ENCODE results near the gene CEP162.

DNA sequence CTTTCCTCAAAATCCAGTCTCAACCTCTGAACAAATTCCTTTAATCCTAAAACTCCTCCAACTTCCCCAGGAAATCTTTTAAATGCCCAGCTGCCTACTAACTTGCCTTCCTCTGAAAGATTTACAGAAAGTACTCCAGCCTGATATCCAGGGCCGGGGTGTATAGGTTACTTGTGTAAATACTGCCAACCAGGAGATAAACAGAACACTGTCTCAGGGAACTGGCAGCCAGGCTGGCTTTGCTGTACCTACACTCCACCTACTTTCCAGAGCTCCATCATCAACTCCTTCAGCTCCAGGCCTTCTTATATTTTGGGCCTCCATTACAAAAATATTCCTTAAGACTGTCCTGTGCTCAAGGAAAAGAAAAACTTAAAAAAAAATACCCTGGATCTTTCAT, 85.9 kb downstream of the CEP162 start:
- TF ChIP-seq YY1 (tag by site-specific recombination; IDR thresholded peaks at IDR 0.05) (no peak), ZBTB21 (tag by site-specific recombination; IDR thresholded peaks at IDR 0.05) (no peak), SP2 (tag by site-specific recombination; IDR thresholded peaks at IDR 0.05) (no peak), ZNF292 (tag by site-specific recombination; IDR thresholded peaks at IDR 0.05; ENCODE audit: borderline replicate concordance, low read depth) (no peak), OSR2 (tag by site-specific recombination; IDR thresholded peaks at IDR 0.05) (no peak), ZNF274 (IDR thresholded peaks at IDR 0.05; ENCODE audit: low read length) (no peak), ZNF274 (tag by site-specific recombination; IDR thresholded peaks at IDR 0.05; ENCODE audit: borderline replicate concordance) (no peak), ZNF596 (tag by site-specific recombination; IDR thresholded peaks at IDR 0.05) (no peak), TRIM28 (IDR thresholded peaks at IDR 0.05; ENCODE audit: borderline replicate concordance, low read length) (no peak)
- TF ChIP-seq, protein P1, sequence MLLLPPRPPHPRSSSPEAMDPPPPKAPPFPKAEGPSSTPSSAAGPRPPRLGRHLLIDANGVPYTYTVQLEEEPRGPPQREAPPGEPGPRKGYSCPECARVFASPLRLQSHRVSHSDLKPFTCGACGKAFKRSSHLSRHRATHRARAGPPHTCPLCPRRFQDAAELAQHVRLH (tag by site-specific recombination; IDR thresholded peaks at IDR 0.05) = no peak
- TF ChIP-seq, protein P2, sequence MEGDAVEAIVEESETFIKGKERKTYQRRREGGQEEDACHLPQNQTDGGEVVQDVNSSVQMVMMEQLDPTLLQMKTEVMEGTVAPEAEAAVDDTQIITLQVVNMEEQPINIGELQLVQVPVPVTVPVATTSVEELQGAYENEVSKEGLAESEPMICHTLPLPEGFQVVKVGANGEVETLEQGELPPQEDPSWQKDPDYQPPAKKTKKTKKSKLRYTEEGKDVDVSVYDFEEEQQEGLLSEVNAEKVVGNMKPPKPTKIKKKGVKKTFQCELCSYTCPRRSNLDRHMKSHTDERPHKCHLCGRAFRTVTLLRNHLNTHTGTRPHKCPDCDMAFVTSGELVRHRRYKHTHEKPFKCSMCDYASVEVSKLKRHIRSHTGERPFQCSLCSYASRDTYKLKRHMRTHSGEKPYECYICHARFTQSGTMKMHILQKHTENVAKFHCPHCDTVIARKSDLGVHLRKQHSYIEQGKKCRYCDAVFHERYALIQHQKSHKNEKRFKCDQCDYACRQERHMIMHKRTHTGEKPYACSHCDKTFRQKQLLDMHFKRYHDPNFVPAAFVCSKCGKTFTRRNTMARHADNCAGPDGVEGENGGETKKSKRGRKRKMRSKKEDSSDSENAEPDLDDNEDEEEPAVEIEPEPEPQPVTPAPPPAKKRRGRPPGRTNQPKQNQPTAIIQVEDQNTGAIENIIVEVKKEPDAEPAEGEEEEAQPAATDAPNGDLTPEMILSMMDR (tag by site-specific recombination; IDR thresholded peaks at IDR 0.05) = no peak
- TF ChIP-seq, protein P3, sequence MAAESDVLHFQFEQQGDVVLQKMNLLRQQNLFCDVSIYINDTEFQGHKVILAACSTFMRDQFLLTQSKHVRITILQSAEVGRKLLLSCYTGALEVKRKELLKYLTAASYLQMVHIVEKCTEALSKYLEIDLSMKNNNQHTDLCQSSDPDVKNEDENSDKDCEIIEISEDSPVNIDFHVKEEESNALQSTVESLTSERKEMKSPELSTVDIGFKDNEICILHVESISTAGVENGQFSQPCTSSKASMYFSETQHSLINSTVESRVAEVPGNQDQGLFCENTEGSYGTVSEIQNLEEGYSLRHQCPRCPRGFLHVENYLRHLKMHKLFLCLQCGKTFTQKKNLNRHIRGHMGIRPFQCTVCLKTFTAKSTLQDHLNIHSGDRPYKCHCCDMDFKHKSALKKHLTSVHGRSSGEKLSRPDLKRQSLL (tag by site-specific recombination; IDR thresholded peaks at IDR 0.05) = no peak

Data from HEK293 (cell line).